Measurements from ENCODE around the gene MCOLN3.
A peak's percentile ranks its signal among the peaks of the same experiment; 100 is the strongest.

Gene MCOLN3

GRCh38 chr1:85048296-85049064 lies at the start of gene MCOLN3:
Gene MCOLN3, minus strand, starts transcription at chr1:85048500. Its CDS starts 3,140 bp downstream, at chr1:85045360.
- no peak for DNase-seq (ENCODE audit: low read depth)

- no peak for DNase-seq (ENCODE audit: low read depth)
Measured at GRCh38 chr1:85093644-85094043, 45.3 kb upstream of the MCOLN3 start.

GRCh38 chr1:85091671-85092280 lies 43.5 kb upstream of the MCOLN3 start:
- peak; percentile 65 for DNase-seq (ENCODE audit: low read depth)

GRCh38 chr1:85090225-85090624 lies 41.9 kb upstream of the MCOLN3 start:
- no peak for DNase-seq (ENCODE audit: low read depth)

GRCh38 chr1:85089203-85089602 lies 40.9 kb upstream of the MCOLN3 start:
- DNase-seq (ENCODE audit: low read depth) = no peak

GRCh38 chr1:85088408-85088784 lies 40.1 kb upstream of the MCOLN3 start:
- no peak for DNase-seq (ENCODE audit: low read depth)

GRCh38 chr1:85087659-85088407 lies 39.5 kb upstream of the MCOLN3 start:
- no peak for DNase-seq (ENCODE audit: low read depth)

GRCh38 chr1:85085417-85085816 lies 37.1 kb upstream of the MCOLN3 start:
- DNase-seq (ENCODE audit: low read depth) = no peak

- DNase-seq (ENCODE audit: low read depth) = peak; percentile 36
Measured at GRCh38 chr1:85078903-85079302, 30.6 kb upstream of the MCOLN3 start.

- DNase-seq (ENCODE audit: low read depth) = no peak
Measured at GRCh38 chr1:85074365-85074964, 26.2 kb upstream of the MCOLN3 start.

GRCh38 chr1:85070972-85071492 lies 22.7 kb upstream of the MCOLN3 start:
- DNase-seq (ENCODE audit: low read depth) = no peak

- DNase-seq (ENCODE audit: low read depth) = no peak
Measured at GRCh38 chr1:85068846-85069245, 20.5 kb upstream of the MCOLN3 start.

- DNase-seq (ENCODE audit: low read depth) = no peak
Measured at GRCh38 chr1:85065550-85065949, 17.2 kb upstream of the MCOLN3 start.

GRCh38 chr1:85062425-85063026 lies 14.2 kb upstream of the MCOLN3 start:
- no peak for DNase-seq (ENCODE audit: low read depth)

GRCh38 chr1:85061711-85062424 lies 13.6 kb upstream of the MCOLN3 start:
- DNase-seq (ENCODE audit: low read depth) = peak; percentile 98

- DNase-seq (ENCODE audit: low read depth) = no peak
Measured at GRCh38 chr1:85060038-85060437, 11.7 kb upstream of the MCOLN3 start.

GRCh38 chr1:85059563-85059962 lies 11.3 kb upstream of the MCOLN3 start:
- DNase-seq (ENCODE audit: low read depth) = no peak

- DNase-seq (ENCODE audit: low read depth) = peak; percentile 28
Measured at GRCh38 chr1:85058786-85059185, 10.5 kb upstream of the MCOLN3 start.

- DNase-seq (ENCODE audit: low read depth) = no peak
Measured at GRCh38 chr1:85058311-85058710, 10.0 kb upstream of the MCOLN3 start.

- DNase-seq (ENCODE audit: low read depth) = no peak
Measured at GRCh38 chr1:85054664-85055063, 6.4 kb upstream of the MCOLN3 start.

GRCh38 chr1:85049735-85050166 lies 1.5 kb upstream of the MCOLN3 start:
- DNase-seq (ENCODE audit: low read depth) = no peak

All from stromal cell of bone marrow (primary cell).